K562 (cell line): ENCODE results near the gene NOLC1. TPM values are rescaled to one million over a fixed set of nuclear protein-coding genes. Genes with fewer than 3 reads are reported as not detected.

Experiments used
- ATAC-seq: fragments of 200-7000 bp; cut with Tn5 transposase; 3 replicates; pipeline ENCODE4 v1.9.1; 2020; ENCODE audit warnings: moderate library complexity
- BruUV-seq: library from RNA; stranded (reverse); fragments of 400-500 nt; replicated peaks from 2 replicates; lab custom pipeline; 2021; lab: Mats Ljungman, UMichigan
- CTCF ChIA-PET: fragments of 300-600 bp; formaldehyde crosslinking; extraction: SDS; loops from one replicate; lab custom pipeline; 2021; ENCODE audit warnings: low intra/inter-chr PET ratio; lab: Yijun Ruan, JAX
- POLR2A ChIA-PET: fragments of 300-600, 350-650 bp; sonication (Branson Sonifier 250); formaldehyde crosslinking; extraction: SDS; loops from one replicate; lab custom pipeline; 2021; ENCODE audit warnings: antibody characterized with exemption, inconsistent platforms; lab: Yijun Ruan, JAX
- DNase-seq, 4 experiments: peaks; one replicate each; pipeline versions ENCODE4 v3.0.0 to v3.0.0-alpha.2; 2011 to 2018; ENCODE audit warnings: low spot score in 3 of 4, mixed read lengths in 3 of 4; ENCODE audit errors: extremely low read depth in 1 of 4
- FAIRE-seq: peaks from 2 replicates; lab custom pipeline; 2011; peaks lifted over from hg19 to GRCh38; lab: Jason Lieb, UNC
- H2AFZ ChIP-seq: 2 replicates; pipeline ENCODE4 v1.6.0; 2011; ENCODE audit warnings: low read depth, low read length, control low read depth, inconsistent platforms
- H3K27ac ChIP-seq: fragments of 200-600 bp; 3 replicates; pipeline ENCODE4 v1.8.0; 2011; ENCODE audit warnings: low read depth, mild to moderate bottlenecking, control low read depth, inconsistent platforms, low read length, moderate library complexity, mixed read lengths; ENCODE audit errors: extremely low read depth
- H3K27me3 ChIP-seq, 2 experiments: fragments of 300-600 bp in 1 of 2; 2 replicates in 1 of 2; 3 replicates in 1 of 2; pipeline versions ENCODE4 v1.6.0 to v1.8.0; 2011; ENCODE audit warnings: inconsistent platforms in 2 of 2, low read length in 2 of 2, mild to moderate bottlenecking in 1 of 2, mixed read lengths in 1 of 2, moderate library complexity in 1 of 2; ENCODE audit not compliant: control insufficient read depth in 2 of 2, insufficient read depth in 2 of 2
- H3K36me3 ChIP-seq: fragments of 300-600 bp; 3 replicates; pipeline ENCODE4 v1.8.0; 2011; ENCODE audit warnings: mild to moderate bottlenecking, low read length, inconsistent platforms; ENCODE audit not compliant: control insufficient read depth, insufficient read depth
- H3K4me1 ChIP-seq, 2 experiments: fragments of 200-600 bp in 1 of 2; replicated peaks in 1 of 2; 2 replicates in 1 of 2; 3 replicates in 1 of 2; pipeline versions ENCODE4 v1.5.1 to v1.8.0; 2011; ENCODE audit warnings: inconsistent platforms in 2 of 2, low read length in 2 of 2, mild to moderate bottlenecking in 1 of 2, mixed read lengths in 1 of 2, moderate library complexity in 1 of 2; ENCODE audit not compliant: control insufficient read depth in 2 of 2, insufficient read depth in 2 of 2
- H3K4me2 ChIP-seq: 2 replicates; pipeline ENCODE4 v1.6.1; 2011; ENCODE audit warnings: low read length, control low read depth, inconsistent platforms, mixed read lengths; ENCODE audit not compliant: insufficient read depth
- H3K4me3 ChIP-seq: fragments of 200-600 bp; sonication (generic), shearing (Covaris generic); 2 replicates; pipeline ENCODE4 v1.5.1; 2016; ENCODE audit warnings: control low read depth, inconsistent platforms
- H3K79me2 ChIP-seq: fragments of 200-600 bp; 3 replicates; pipeline ENCODE4 v1.8.0; 2011; ENCODE audit warnings: low read length, inconsistent platforms; ENCODE audit not compliant: control insufficient read depth, insufficient read depth
- H3K9ac ChIP-seq, 2 experiments: 2 replicates each; pipeline versions ENCODE4 v1.6.0 to v1.6.1; 2011; ENCODE audit warnings: low read depth in 2 of 2, low read length in 2 of 2, control low read depth in 1 of 2, inconsistent platforms in 1 of 2, mild to moderate bottlenecking in 1 of 2, mixed read lengths in 1 of 2; ENCODE audit not compliant: insufficient read depth in 1 of 2
- H3K9me1 ChIP-seq: one replicate; pipeline ENCODE4 v1.6.0; 2011; ENCODE audit warnings: inconsistent platforms, mild to moderate bottlenecking, low read length, moderate library complexity; ENCODE audit not compliant: control insufficient read depth, insufficient read depth
- H3K9me3 ChIP-seq: replicated peaks from 2 replicates; pipeline ENCODE4 v1.5.1; 2011; ENCODE audit warnings: low read depth, low read length, inconsistent platforms; ENCODE audit not compliant: control insufficient read depth, insufficient read depth
- H4K20me1 ChIP-seq: replicated peaks from 2 replicates; pipeline ENCODE4 v1.6.1; 2011; ENCODE audit warnings: low read length, inconsistent platforms, mixed read lengths; ENCODE audit not compliant: control insufficient read depth, insufficient read depth
- NFYB ChIP-seq: IDR thresholded peaks from 2 replicates; pipeline ENCODE4 v1.6.1; 2011; ENCODE audit warnings: mild to moderate bottlenecking, moderate library complexity; ENCODE audit not compliant: insufficient read length; ENCODE audit errors: extremely low read depth
- ZNF436 ChIP-seq: fragments of 250-450, 450-650 bp; sonication (Bioruptor Pico); formaldehyde crosslinking; IDR thresholded peaks from 2 replicates; pipeline ENCODE4 v1.7.0; 2020; ENCODE audit warnings: mild to moderate bottlenecking
- ZNF778 ChIP-seq: fragments of 450-650 bp; formaldehyde crosslinking; IDR thresholded peaks from 2 replicates; pipeline ENCODE4 v1.4.0; 2020; ENCODE audit warnings: mild to moderate bottlenecking, moderate library complexity
- WGBS: fragments of 100-300 bp; shearing (Covaris generic); methylation state at CpG from one replicate; pipeline ENCODE4 v1.1.6; 2016; ENCODE audit warnings: low coverage, mixed read lengths; ENCODE audit not compliant: insufficient coverage; ENCODE audit errors: missing lambda C conversion rate; 5-methylcytosine and 5-hydroxymethylcytosine counted together
- in situ Hi-C: fragments of 300-500 bp; cut with MboI; formaldehyde crosslinking; loops from 4 replicates; pipeline ENCODE4 v1.15.0; 2018; ENCODE audit warnings: inconsistent platforms, mixed read lengths
- intact Hi-C: fragments of 100-400 bp; cut with micrococcal nuclease; formaldehyde crosslinking; loops from 2 replicates; pipeline ENCODE4 v1.14.2; 2022
- polyA plus RNA-seq, 8 experiments: library from polyadenylated mRNA; depleted of rRNA in 4 of 8; stranded (reverse) in 5 of 8; unstranded in 3 of 8; fragments of >200 nt; fragmentation: Nextera tagmentation in 2 of 8; fragmentation: Illumina TruSeq in 1 of 8; extraction: Ambion mirVana in 2 of 8; extraction: Trizol in 1 of 8; gene quantifications; 2 replicates each; pipeline versions ENCODE4 v1.2.1 to v1.2.3, GENCODE V29; 2011 to 2014; ENCODE audit warnings: inconsistent platforms in 1 of 8, missing spikeins in 1 of 8
- total RNA-seq, 7 experiments: library from RNA; depleted of rRNA in 6 of 7; stranded (reverse); fragments of >200 nt in 6 of 7; fragmentation: Illumina TruSeq in 2 of 7; extraction: Trizol in 2 of 7; gene quantifications; 2 replicates each; pipeline versions ENCODE4 v1.2.1 to v1.2.3, GENCODE V29; 2011 to 2021; ENCODE audit warnings: low replicate concordance in 1 of 7
- TF ChIP-seq, protein P1 (sequence below): sonication (generic); formaldehyde crosslinking; IDR thresholded peaks from 2 replicates; pipeline ENCODE4 v1.8.0; 2023; ENCODE audit warnings: missing genetic modification reagents, mild to moderate bottlenecking, borderline replicate concordance
- TF ChIP-seq, protein P2 (sequence below): sonication (generic); formaldehyde crosslinking; IDR thresholded peaks from 2 replicates; pipeline ENCODE4 v1.9.0; 2022; ENCODE audit warnings: mild to moderate bottlenecking, missing genetic modification reagents

NOLC1 gene
- total and polyA plus RNA-seq, 9 of the 15 experiments (the other 6 are each of a cell fraction or from before 2014, with no cell fraction given), result 102 to 310 (median 165) TPM

DNA sequence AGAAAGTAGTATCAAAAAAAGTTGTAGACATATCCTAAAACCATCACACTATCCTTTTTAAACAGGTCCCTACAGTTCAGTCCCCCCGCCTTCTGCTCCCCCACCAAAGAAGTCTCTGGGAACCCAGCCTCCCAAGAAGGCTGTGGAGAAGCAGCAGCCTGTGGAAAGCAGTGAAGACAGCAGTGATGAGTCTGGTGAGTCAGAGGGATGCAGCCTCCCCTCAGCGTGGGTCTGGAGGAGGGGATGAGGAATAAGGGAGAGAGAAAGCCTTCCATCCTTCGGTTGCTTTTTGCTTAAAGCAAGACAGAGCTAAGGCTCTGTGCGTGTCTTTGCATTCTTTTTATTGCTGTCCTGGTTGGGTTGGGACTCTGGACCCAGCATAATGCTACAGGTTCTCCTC lies 7.6 kb downstream of the NOLC1 start:
- CTCF ChIA-PET, result no interaction called here
- no peak for FAIRE-seq

More for the DNA sequence above, 7.6 kb downstream of the NOLC1 start:
- BruUV-seq, result no TSS peak
- Histone ChIP-seq H3K27ac (no peak overlapping the region), H3K36me3 (peaks cover 93% of the 10 kb centered on the region), H3K79me2 (peaks cover 41% of the 10 kb centered on the region), H3K4me1 (peaks cover 11 to 13% of the 10 kb centered on the region in 2 experiments; a peak in 4 of 5 replicates), H3K9me1 (no peaks in the 10 kb centered on the region), H3K4me2 (no peak overlapping the region), H3K4me3 (no peak overlapping the region), H3K9ac (no peak overlapping the region), H3K27me3 (no peaks in the 10 kb centered on the region), H3K9me3 (no peaks in the 10 kb centered on the region), H4K20me1 (peaks cover 2% of the 10 kb centered on the region), H2AFZ (no peak overlapping the region)
- POLR2A ChIA-PET, result interaction anchor here (0.7 to 2.3 kb wide), 3 partner anchors 10 to 244 kb away, joined by 3 to 10 read pairs (median 3); no protein-coding TSS in a partner anchor
- DNase-seq (no peak), ATAC-seq (no peak)
- in situ Hi-C loops (no loop called here), intact Hi-C loops (no loop called here)
- TF ChIP-seq ZNF436 (CRISPR knock-in tag), result no peak
- no peak for TF ChIP-seq ZNF778
- TF ChIP-seq, protein P1, sequence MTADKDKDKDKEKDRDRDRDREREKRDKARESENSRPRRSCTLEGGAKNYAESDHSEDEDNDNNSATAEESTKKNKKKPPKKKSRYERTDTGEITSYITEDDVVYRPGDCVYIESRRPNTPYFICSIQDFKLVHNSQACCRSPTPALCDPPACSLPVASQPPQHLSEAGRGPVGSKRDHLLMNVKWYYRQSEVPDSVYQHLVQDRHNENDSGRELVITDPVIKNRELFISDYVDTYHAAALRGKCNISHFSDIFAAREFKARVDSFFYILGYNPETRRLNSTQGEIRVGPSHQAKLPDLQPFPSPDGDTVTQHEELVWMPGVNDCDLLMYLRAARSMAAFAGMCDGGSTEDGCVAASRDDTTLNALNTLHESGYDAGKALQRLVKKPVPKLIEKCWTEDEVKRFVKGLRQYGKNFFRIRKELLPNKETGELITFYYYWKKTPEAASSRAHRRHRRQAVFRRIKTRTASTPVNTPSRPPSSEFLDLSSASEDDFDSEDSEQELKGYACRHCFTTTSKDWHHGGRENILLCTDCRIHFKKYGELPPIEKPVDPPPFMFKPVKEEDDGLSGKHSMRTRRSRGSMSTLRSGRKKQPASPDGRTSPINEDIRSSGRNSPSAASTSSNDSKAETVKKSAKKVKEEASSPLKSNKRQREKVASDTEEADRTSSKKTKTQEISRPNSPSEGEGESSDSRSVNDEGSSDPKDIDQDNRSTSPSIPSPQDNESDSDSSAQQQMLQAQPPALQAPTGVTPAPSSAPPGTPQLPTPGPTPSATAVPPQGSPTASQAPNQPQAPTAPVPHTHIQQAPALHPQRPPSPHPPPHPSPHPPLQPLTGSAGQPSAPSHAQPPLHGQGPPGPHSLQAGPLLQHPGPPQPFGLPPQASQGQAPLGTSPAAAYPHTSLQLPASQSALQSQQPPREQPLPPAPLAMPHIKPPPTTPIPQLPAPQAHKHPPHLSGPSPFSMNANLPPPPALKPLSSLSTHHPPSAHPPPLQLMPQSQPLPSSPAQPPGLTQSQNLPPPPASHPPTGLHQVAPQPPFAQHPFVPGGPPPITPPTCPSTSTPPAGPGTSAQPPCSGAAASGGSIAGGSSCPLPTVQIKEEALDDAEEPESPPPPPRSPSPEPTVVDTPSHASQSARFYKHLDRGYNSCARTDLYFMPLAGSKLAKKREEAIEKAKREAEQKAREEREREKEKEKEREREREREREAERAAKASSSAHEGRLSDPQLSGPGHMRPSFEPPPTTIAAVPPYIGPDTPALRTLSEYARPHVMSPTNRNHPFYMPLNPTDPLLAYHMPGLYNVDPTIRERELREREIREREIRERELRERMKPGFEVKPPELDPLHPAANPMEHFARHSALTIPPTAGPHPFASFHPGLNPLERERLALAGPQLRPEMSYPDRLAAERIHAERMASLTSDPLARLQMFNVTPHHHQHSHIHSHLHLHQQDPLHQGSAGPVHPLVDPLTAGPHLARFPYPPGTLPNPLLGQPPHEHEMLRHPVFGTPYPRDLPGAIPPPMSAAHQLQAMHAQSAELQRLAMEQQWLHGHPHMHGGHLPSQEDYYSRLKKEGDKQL, result no peak
- TF ChIP-seq NFYB, result no peak
- TF ChIP-seq, protein P2, sequence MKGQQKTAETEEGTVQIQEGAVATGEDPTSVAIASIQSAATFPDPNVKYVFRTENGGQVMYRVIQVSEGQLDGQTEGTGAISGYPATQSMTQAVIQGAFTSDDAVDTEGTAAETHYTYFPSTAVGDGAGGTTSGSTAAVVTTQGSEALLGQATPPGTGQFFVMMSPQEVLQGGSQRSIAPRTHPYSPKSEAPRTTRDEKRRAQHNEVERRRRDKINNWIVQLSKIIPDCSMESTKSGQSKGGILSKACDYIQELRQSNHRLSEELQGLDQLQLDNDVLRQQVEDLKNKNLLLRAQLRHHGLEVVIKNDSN (CRISPR knock-in tag), result no peak
- 95% methylated on average over 3 of the region's 4 CpGs for WGBS
